Activated T-cell treated with anti-CD3 and anti-CD28 coated beads for 48 hours (primary cell): Measurements from ENCODE around the gene AKT1.

ENCODE experiments used
- DNase-seq: peaks from one replicate; pipeline ENCODE4 v3.0.0-alpha.2; 2020; ENCODE audit warnings: low read depth

AKT1 gene

DNA sequence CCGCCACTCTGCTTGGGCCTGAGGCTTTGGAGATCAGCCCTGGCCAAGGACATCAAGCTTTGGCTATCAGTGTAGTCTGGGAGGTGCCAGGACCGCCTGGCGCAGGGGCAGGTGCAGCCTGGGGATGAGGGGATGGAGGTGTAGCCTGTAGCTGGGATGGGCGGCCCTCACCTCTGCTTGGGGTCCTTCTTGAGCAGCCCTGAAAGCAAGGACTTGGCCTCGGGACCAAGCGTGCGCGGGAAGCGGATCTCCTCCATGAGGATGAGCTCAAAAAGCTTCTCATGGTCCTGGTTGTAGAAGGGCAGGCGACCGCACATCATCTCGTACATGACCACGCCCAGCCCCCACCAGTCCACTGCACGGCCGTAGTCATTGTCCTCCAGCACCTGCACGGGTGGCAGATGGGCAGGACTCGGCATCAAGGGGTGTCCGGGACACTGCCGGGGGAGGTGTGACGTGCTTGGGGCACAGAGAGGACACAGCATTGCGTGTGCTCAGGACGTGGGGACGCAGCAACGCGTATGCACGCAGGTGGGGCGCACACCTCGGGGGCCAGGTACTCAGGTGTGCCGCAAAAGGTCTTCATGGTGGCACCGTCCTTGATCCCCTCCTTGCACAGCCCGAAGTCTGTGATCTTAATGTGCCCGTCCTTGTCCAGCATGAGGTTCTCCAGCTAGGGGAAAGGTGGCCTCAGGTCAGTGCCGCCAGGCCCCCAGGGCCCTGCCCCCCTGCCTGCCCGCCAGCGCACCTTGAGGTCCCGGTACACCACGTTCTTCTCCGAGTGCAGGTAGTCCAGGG lies 22.6 kb downstream of the AKT1 start:
- no peak for DNase-seq

DNA sequence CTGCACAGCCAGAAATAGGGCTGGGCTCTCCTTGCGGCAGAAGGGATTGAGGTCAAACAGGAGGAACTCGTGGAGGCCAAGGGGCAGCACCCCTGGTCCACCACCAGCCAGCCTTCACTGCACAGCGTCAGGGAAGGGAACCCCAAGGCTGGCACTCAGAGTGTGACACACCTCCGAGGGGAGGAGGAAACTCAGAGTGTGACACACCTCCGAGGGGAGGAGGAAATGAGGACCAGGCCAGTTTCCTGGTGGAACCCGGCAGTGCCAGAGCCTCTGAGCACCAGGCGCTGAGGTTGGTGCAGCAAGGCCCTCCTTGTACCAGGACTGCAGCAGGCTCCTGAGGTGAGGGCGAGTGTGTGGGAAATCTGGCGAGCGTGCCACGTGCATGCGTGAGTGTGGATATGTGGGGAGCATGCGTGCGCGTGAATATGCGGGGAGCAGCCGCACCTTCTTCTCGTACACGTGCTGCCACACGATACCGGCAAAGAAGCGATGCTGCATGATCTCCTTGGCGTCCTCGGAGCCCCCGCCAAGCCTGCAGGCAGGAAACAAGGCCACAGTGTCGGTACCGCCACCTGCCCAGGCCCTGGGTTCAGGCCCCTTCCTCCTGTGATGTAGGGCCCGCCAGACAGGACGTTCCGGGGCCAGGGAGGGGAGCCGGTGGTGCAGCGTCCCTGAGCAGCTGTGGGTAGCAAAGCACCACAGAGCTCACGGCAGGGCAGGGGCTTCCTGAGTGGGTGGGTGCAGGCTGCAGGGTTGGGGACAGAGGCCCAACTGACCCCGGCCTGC lies 23.4 kb downstream of the AKT1 start:
- no peak for DNase-seq

DNA sequence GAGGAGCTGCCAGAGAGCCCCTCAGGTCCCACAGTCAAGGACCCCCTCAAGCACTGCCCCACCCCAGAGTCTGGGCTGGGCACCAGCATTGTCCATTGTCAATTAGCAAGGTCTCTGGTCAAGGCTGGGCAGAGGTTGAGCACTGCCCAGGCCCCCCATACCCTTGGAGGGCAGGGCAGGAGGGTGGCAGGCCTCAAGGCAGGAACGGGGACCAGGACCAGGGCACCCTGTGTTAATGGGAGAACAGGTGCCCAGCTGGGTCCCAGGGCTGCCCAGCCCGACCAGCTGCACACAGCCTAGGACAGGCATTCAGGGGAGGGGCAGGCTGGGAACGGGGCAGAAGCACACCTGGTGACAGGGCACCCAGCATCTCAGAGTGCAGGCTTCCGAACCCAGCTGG lies 24.2 kb downstream of the AKT1 start:
- DNase-seq = no peak

DNA sequence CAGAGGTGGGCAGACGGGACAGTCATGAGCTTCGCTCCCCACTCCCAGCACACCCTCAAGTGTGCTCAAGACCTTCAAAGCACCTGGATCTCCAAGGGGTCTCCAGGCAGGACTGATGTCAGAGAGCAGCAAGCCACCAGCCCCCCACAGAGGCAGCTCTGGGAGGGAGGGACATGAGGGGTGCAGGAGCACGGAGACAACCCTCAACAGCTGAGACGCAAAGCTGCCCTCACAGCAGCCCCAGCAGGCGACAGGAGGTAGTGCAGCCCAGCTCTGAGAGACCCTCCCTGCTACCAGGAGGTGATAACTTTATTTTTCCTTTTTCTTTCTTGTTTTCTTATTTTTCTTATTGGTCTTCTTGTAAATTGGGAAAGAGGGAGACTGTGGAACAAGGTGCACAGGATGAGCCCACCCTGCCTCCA lies 24.7 kb downstream of the AKT1 start:
- no peak for DNase-seq

DNA sequence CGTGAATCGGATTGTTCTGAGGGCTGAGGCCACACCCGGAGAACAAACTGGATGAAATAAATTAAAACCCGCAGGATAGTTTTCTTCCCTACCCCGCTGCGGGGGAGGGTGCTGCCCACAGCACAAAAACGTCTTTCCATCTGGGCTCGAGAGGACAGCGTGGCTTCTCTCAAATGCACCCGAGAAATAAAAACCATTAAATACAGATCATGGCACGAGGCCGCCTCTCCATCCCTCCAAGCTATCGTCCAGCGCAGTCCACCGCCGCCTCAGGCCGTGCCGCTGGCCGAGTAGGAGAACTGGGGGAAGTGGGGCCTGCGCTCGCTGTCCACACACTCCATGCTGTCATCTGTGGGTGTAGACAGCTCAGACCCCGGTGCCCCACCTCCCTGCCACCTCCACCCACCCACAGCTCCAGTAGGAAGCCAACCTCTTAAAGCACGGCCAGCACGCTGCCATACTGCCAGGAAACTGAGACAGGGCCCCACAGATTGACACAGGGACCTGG lies 25.4 kb downstream of the AKT1 start:
- DNase-seq = no peak

DNA sequence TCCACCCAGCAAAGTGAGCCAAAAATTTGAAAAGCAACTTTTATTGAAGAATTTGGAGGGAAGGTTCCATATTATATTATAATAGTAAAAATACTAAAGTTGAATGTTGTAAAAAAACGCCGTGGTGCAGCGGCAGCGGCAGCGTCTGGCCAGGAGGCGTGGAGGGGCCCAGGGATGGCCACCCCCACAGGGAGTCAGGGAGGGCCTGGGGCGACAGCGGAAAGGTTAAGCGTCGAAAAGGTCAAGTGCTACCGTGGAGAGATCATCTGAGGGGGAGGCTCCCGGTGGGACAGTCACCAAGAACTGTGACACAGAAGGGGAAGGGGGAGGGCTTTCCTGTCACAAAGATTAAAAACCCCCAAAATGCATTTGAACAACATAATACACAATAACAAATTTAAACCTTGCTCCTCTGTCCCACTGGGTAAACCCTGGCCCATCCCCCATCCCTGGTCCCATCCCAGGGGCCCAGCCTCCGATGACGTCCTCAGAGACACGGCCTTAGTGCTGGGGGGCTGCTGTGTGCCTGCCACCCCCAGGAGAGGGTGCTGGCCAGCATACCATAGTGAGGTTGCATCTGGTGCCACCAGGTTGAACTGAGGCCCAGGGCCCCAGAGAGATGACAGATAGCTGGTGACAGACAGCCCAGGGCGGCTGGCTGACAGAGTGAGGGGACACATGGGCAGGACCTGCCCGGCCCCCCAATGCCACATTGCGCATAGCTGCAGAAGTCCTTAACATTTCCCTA lies 26.1 kb downstream of the AKT1 start:
- no peak for DNase-seq

DNA sequence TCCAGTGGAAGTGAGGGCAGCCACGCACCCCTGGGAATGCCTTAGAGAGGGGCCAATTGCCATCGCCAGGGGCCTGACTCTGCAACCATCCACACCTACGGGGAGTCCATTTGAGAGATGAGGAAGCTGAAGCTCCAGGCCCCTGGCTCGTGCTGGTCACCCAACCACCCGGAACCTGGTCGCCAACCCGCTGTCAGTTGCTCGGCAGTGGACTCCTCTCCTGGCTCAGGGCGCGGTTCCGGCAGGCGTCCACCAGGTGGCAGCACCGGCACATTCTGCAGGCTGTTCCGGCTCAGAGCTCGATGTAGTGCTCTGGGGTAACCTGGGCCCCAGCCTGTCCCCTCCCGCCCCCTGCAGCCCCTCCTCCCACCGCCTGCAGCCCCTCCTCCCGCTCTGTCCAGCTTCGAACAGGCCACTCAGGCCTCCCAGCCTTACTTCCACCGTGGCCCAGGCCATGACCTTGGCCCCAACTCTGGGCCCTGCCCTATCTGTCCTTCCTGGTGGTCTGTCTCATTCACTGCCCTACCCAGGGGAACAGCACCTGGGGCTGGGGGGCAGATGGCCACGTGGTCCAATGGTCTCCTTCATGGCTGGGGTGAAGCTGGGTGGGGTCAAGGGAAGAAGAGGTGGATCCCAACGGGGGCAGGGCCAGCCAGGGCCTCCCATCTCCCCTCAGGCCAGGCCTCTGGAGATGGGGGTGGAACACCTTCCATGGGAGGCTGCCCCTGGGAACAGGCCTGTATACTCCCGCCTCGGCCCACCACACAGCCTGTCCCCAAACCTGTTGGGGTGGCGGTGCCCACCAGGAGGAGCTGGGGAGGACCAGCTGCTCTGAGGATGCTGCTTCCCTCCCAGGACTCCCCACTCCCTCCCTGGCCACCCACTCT lies 26.9 kb downstream of the AKT1 start:
- peak; percentile 87 for DNase-seq

DNA sequence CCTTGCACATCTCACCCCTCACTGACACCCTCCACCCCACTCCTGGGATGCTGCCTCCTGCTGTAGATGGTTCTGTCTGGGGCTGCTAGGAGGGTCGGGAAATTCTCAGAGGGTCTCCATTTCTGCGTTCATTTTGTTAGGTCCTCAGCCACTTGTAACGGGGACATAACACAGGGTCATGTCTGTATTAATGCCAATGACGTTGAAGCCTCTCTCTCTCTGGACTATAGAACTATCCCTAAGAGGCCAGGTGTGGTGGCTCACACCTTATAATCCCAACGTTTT lies 28.0 kb downstream of the AKT1 start:
- DNase-seq = no peak

DNA sequence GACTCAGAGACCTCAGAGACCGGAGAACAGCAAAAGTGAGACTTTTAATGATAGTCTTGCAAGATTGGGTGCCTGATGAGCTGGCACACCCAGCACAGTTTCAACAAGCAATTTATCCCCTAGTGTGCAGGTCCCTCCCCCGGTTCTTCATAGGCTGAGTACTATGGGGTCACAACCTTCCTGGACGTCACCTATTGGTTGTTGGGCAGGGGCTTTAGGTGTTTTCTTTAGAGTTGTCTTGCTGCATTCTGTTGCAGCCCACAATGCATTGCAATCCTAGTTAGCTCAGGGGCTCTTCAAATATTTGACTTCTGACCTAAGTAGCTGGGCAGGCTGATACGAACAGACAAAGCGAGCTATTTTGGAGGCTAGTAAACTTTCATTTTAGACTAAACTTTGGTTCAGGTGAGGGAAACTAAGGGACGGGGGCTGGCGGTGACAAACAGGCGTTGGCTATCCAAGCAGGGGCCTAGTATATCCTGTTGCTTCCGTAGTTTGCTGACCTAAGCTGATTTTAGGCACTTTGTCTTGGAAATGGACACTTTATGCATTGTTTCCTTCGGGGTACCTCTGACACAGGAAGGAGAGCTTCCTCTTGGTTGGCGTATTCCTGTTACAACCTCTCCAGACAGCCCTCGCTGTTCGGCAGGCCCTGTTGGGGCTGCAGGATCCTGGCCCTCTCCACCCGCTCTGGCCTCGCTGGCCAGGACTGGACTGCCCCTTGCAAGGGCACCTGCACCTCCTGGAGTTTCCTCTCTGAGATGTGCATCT lies 28.5 kb downstream of the AKT1 start:
- no peak for DNase-seq

DNA sequence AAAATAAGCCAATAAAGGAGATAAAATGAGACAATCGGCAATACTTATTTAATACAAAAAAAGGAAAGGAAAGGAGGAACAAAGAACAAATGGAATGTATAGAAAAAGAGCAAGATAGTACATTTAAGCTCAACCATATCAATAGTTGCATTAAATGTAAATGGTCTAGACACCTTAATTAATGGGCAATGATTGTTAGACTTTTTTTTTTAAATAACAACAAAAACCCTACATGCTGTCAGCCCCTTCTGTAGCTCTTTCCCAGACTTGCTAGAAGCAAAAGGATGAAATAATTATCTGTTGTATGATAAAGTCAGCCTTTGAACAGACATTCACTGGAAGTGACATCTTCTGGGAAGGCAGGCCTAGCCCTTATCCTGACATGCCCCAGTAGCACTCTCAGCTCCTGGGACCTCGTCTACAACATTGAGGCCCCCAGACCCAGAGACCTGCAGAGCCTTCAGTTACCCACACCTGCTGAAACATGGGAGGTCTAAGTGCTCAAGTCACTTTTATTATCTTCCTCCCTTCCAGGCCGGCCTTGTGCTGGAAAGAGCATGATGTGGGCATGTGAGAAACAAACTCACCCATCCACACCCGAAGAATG lies 29.2 kb downstream of the AKT1 start:
- no peak for DNase-seq

DNA sequence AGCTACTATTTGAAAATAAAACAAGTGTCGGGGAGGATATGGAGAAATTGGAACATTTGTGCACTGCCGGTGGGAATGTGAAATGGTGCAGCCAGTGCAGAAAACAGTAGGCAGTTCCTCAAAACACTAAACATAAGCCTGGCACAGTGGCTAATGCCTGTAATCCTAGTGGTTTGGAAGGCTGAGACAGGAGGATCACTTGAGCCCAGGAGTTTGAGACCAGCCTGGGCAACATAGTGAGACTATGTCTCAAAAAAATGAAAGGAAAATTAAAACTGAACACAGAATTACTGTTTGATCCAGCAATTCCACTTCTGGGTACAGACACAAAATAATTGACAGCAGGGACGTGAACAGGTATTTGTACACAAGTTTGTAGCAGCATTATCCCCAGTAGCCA lies 30.0 kb downstream of the AKT1 start:
- no peak for DNase-seq

DNA sequence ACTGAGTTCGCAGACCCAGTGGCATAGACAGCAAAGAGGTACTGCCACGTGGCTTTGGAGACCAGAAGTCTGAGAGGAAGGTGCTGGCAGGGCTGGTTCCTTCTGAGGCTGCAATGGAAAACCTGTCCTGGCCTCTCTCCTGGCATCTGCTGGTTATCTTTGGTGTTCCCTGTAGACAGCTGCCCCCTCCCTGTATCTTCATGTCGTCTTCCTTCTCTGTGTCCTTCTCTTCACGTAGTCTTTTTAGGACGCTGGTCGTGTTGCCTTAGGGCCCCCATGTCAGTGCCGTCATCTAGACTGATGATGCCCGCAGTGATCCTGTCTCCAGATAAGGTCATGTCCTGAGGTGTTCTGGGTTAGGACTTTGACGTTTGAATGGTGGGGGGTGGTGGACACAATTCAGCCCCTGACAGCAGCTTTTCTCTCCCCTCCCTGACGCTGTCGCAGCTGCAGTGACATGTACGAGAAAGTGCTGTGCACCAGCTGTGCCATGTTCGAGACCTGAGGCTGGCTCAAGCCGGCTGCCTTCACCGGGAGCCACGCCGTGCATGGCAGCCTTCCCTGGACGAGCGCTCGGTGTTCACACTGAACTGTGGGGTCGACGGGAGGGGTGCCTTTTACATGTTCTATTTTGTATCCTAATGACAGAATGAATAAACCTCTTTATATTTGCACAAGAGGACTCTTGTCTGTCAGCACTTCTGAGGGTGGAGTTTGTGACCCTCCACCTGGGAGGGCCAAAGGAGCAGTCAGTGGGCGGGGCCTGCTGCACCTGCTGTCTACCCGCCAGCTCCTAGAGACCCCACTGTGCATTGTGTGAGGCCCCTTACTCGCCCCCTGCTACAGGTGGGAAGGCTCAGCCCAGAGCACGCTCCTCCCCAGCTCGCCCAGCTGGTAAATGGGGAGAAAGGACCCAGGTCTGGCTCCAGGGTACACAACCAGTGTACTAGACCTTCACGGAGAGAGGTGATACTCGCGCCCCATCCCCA lies 36.3 kb downstream of the AKT1 start:
- DNase-seq = no peak

DNA sequence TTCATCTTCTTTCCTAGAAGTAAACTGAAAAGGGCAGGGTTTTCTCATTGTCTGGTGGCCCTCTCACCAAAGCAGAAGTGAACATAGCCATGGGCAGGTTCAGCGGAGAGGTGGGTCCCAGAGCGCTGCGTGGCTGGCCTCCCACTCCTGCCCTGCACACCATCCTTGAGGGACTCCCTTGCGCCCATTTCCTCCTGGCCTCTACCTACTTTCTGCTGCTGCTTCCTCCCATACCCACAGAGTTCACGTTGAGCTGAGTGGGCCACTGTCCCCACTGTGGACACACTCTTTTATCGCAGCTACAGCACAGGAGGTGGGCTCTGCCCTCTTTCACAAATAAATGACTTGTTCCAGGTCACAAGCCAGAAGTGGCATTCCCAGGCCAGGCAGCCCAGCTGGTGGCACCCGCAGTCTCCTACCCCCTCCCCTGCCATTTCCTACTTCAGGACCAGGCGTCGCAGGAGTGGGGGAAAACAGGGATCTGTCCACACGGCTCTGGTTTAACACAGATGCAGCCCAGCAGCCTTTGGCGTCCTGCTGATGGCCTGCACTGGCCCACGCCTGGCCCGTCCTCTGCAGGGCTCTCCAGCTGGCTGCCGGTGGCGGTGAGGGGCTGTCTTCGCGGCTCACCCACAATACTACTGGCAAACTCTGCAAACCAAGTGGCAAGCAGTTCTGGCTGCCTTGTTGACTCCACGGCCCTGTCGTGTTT lies 37.7 kb downstream of the AKT1 start:
- no peak for DNase-seq

DNA sequence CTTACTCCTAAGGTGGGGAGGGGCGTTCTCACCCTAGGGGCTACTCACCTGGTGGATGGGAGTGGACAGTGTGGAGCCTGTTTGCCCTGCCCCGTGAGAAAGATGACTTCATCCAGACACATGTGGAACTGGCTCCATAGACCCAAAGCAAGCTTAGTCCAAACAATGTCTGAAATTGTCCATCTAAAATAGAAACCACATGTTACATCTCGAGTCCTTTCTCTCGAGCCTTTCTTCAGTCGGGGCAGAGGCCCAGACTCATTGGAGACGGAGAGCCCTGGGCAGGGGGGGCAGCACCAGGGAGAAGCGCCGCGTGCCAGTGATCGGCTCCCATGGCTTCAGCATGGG lies 38.3 kb downstream of the AKT1 start:
- no peak for DNase-seq

DNA sequence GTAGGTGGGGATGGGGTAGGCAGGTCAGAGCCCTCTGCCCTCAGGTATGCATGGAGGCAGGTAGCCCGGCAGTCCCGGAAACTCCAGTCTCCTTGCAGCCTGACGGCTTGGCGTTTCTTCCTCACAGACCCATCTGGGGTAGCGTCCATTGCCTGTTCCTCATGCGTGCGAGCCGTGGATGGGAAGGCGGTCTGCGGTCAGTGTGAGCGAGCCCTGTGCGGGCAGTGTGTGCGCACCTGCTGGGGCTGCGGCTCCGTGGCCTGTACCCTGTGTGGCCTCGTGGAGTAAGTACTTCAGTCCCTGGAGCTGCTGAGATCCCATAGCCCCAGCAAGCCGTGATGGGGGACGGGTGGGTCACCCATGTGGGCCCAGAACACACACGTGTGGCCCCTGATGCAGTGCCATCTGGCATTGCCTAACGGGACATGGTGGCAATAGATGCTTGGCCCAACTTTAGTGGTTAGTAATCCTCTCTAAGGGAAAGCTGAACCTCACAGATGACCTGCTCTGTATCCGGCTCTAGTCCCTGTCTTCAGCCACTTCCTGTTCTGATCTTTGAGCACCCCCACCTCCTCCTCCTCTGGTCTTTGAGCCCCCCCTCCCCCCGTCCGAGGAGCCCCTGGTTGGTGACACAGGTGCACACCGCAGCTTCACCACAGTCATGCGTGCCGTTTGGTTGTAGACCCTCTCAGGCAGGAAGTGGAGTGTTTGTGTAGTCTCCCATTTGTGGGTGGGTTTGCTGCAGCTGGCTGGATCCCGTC lies 38.9 kb downstream of the AKT1 start:
- no peak for DNase-seq

DNA sequence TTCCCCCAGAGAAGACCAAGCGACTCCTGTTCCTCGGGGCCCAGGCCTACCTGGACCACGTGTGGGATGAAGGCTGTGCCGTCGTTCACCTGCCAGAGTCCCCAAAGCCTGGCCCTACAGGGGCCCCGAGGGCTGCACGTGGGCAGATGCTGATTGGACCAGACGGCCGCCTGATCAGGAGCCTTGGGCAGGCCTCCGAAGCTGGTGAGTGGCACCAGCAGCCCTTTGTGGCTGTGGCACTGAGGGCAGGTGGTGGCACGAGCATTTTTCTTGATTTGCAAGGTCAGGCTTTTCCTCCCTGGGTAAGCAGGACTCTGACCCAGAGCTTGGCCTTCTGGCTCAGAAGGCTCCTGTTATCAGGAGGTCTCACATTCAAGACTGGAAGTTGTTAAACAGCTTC lies 39.9 kb downstream of the AKT1 start:
- no peak for DNase-seq

DNA sequence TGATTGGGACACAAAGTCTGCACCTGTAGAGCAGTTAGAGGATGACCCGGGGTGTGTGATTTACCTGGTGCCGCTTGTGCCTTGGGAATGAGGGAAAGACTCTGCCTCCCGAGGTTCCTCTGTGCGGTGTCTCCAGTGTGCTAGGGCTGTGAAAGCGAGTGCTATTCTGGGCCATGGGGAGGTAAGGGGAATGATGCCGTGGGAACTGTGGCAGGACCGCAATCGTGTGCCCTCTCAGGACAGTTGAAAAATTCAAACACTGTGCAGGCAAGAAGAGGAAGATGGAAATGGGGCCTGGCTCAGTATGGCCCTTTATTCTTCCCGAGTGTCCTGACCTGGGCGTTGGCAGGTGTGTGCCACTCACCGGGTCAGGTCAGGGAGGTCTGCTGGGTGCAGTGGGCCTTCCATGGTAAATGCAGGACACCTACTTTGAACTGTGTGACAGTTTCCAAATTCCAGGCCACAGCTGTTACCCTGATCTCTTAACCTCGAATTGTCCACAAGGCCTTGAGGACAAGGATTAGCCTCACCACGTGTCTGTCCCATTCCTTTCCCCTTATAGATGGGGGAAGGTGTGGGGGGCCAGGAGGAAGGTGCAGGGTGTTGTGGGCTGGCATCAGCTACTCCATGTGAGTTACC lies 41.2 kb downstream of the AKT1 start:
- no peak for DNase-seq
